OCI-LY3 (cell line): Measurements from ENCODE around the gene MMP2.

Experiments
- EZH2phosphoT487 ChIP-seq: fragments of 200-600 bp; shearing (Covaris generic); IDR thresholded peaks from 2 replicates; pipeline ENCODE4 v1.6.1; 2018; ENCODE audit warnings: antibody characterized with exemption, mixed run types, low read depth
- TF ChIP-seq, protein P1 (sequence below): fragments of 200-600, 300-600 bp; sonication (generic); IDR thresholded peaks from 2 replicates; pipeline ENCODE4 v1.5.1; 2014; ENCODE audit warnings: antibody characterized with exemption, low read length, low read depth

DNA sequence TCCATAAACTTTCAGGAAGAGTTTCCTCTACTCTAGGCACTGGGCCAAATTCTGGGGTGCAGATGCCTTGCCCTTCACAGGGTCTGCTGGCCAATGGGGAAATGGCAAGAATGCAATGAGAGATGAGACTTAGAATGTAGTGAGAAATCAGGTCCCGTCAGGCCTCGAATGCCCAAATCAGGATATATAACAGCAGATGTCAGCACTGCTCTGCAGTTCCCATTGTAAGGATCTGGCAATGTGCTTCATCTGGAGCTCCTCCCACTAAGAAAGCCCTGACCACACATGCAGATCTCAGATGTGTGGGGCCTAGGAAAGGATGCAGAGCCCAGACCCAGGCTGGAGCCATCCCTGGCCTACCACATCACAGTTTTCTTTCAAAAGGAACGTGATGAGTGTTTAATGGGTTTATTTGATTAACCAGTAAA lies 16.0 kb downstream of the MMP2 start:
- TF ChIP-seq, protein P1, sequence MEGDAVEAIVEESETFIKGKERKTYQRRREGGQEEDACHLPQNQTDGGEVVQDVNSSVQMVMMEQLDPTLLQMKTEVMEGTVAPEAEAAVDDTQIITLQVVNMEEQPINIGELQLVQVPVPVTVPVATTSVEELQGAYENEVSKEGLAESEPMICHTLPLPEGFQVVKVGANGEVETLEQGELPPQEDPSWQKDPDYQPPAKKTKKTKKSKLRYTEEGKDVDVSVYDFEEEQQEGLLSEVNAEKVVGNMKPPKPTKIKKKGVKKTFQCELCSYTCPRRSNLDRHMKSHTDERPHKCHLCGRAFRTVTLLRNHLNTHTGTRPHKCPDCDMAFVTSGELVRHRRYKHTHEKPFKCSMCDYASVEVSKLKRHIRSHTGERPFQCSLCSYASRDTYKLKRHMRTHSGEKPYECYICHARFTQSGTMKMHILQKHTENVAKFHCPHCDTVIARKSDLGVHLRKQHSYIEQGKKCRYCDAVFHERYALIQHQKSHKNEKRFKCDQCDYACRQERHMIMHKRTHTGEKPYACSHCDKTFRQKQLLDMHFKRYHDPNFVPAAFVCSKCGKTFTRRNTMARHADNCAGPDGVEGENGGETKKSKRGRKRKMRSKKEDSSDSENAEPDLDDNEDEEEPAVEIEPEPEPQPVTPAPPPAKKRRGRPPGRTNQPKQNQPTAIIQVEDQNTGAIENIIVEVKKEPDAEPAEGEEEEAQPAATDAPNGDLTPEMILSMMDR: no peak
- no peak for TF ChIP-seq EZH2phosphoT487
